Suprapubic skin (tissue), 4 donors: ENCODE measurements around the gene UBR3.

Experiments used
- EP300 ChIP-seq: sonication (generic); formaldehyde crosslinking; IDR thresholded peaks from one replicate; pipeline ENCODE4 v1.6.1; 2017; ENCODE audit warnings: antibody characterized with exemption
- POLR2A ChIP-seq, 2 donors: fragments of 450-650 bp; IDR thresholded peaks; one replicate each; pipeline ENCODE4 v1.6.1; 2017; ENCODE audit warnings: antibody characterized with exemption in 2 of 2, mild to moderate bottlenecking in 2 of 2, moderate library complexity in 2 of 2
- POLR2AphosphoS5 ChIP-seq, 3 donors: sonication (generic); formaldehyde crosslinking; IDR thresholded peaks; one replicate each; pipeline ENCODE4 v1.6.1; 2017; ENCODE audit warnings: antibody characterized with exemption in 3 of 3
- TF ChIP-seq, protein P1 (sequence below), 2 donors: fragments of 200-600 bp in 1 of 2; fragments of 450-650 bp in 1 of 2; sonication (generic) in 1 of 2; IDR thresholded peaks; one replicate each; pipeline ENCODE4 v1.5.1; 2016 to 2019; ENCODE audit warnings: antibody characterized with exemption in 2 of 2, mild to moderate bottlenecking in 1 of 2, moderate library complexity in 1 of 2

- TF ChIP-seq, protein P1, sequence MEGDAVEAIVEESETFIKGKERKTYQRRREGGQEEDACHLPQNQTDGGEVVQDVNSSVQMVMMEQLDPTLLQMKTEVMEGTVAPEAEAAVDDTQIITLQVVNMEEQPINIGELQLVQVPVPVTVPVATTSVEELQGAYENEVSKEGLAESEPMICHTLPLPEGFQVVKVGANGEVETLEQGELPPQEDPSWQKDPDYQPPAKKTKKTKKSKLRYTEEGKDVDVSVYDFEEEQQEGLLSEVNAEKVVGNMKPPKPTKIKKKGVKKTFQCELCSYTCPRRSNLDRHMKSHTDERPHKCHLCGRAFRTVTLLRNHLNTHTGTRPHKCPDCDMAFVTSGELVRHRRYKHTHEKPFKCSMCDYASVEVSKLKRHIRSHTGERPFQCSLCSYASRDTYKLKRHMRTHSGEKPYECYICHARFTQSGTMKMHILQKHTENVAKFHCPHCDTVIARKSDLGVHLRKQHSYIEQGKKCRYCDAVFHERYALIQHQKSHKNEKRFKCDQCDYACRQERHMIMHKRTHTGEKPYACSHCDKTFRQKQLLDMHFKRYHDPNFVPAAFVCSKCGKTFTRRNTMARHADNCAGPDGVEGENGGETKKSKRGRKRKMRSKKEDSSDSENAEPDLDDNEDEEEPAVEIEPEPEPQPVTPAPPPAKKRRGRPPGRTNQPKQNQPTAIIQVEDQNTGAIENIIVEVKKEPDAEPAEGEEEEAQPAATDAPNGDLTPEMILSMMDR (IDR thresholded peaks at IDR 0.05) = no peak
- TF ChIP-seq POLR2A (IDR thresholded peaks at IDR 0.05) = no peak
- TF ChIP-seq POLR2AphosphoS5 (IDR thresholded peaks at IDR 0.05) = no peak
- no peak for TF ChIP-seq EP300
These were observed 11.4 kb upstream of the UBR3 start for GRCh38 chr2:169815849-169816248.
